Measurements from ENCODE around the gene AWAT1.
A peak's percentile ranks its signal among the peaks of the same experiment; 100 is the strongest.
"Not testable (repeated sequence)": the region's sequence is repeated elsewhere in the genome, so short reads cannot be mapped to it uniquely, and the experiment has no call there.

The AWAT1 gene

DNA sequence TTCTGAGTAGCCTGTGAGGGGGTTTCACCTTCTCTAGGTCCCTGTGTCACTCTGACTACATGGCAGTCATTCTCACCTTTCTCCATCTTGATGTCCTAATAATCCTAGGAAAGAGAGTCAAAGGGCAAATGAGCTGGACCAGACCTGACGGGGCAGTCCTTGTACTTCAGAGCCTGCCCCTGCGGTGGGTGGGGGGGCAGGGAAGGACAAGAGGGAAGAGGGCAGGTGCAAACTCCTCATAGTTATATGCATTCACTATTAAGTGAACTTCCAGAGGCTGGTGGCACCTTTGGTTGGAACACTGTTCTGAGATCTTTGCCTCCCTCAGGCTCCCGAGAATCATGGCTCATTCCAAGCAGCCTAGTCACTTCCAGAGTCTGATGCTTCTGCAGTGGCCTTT is at the start of gene AWAT1:
TSS of gene AWAT1 (plus strand) at position 301 of the 400 bp plus-strand sequence. CDS start at position 342, 41 bp downstream.
- DNase-seq, result no peak

DNA sequence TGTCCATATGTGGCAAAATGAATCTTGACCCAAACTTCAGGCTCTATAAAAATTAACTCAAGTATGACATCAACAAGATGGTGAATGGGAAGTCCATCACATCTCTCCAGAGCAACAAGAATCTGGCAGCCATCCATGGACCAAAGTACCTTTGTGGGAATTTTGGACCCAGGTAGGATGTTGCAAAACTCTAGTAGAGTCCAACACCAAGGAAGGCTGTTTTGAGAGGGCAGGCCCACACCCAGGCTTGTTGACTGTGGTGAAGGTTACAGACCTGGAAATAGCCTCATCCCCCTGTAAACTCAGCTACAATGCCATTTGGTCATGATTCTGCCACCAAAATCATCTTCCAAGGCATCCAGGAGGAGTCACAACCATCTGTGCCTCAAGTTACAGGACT is 44.2 kb upstream of the AWAT1 start:
- no peak for DNase-seq

DNA sequence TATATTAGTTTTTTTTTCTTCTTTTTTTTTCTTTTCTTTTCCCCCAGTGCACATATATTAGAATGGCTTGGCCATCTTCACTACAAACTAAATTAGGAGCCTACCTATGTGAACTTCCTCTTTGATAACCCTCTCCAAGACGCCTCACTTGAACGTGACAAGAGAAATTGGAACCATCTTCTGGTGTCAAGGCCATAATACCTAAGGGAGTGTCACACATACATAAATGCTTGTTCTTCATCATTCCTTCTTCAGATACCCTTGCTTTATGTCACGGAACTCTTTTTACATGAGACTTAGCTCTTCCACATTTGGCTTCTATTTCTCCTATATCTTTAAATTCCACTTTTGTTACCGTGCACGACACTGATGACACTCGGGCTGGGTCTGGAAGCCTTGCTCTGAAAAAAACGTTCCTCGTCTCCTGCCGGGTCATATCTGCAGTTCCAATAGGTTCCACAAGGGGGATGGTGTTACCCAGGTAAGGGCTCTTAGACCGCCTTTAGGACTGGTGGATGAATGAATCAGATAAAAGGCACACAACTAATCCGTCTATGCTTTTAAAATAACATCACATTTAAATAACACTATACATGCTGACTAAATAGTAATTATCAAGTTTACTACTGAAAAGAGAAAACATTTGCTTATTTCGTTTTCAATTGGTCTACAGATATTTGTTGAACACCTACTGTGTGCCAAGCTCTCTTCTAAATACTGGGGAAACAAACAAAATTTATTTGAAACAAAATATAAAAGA is 37.3 kb upstream of the AWAT1 start:
- peak; percentile 9 for DNase-seq

DNA sequence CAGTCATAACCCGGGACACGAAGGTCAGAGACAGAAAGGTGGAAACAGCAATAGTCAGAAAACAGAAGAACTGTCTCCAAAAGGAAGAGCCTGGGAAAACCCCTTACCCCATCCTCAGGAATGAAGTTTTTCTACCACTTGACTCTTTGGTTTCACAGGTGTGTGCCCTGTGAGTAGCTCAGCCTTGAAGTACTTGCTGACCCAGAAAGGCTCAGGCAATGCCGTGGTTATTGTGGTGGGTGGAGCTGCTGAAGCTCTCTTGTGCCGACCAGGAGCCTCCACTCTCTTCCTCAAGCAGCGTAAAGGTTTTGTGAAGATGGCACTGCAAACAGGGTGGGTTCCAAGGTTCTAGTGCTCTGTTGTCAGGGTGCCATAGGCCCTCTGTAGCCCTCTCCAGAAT is 32.7 kb upstream of the AWAT1 start:
- DNase-seq, result no peak

DNA sequence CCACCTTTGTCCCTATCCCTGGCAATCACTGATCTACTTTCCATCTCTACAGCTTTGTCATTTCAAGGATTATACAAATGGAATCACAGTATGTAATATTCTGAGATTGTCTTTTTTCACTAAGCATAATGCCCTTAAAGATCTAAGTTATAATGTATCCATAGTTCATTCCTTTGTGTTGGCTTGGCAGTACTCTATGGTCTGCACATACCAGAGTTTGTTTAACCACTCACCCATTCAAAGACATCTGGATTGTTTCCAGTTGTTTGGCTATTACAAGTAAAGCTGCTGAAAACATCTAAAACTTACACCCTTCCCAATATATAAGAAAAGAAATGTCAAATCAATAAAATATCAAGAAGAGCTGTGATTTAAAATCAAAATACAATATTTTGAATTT is 26.0 kb upstream of the AWAT1 start:
- DNase-seq, result no peak

DNA sequence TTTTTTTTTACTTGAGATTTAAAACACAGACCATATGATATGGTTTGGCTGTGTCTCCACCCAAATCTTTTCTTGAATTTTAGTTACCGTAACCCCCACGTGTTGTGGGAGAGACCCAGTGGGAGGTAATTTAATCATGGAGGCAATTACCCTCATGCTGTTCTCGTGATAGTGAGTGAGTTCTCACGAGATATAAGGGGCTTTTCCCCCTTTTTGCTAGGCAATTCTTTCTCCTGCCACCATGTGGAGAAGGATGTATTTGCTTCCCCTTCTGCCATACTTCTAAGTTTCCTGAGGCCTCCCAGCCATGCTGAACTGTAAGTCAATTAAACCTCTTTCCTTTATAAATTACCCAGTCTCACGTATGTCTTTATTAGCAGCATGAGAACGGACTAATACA is 24.9 kb upstream of the AWAT1 start:
- DNase-seq, result not testable (repeated sequence)

DNA sequence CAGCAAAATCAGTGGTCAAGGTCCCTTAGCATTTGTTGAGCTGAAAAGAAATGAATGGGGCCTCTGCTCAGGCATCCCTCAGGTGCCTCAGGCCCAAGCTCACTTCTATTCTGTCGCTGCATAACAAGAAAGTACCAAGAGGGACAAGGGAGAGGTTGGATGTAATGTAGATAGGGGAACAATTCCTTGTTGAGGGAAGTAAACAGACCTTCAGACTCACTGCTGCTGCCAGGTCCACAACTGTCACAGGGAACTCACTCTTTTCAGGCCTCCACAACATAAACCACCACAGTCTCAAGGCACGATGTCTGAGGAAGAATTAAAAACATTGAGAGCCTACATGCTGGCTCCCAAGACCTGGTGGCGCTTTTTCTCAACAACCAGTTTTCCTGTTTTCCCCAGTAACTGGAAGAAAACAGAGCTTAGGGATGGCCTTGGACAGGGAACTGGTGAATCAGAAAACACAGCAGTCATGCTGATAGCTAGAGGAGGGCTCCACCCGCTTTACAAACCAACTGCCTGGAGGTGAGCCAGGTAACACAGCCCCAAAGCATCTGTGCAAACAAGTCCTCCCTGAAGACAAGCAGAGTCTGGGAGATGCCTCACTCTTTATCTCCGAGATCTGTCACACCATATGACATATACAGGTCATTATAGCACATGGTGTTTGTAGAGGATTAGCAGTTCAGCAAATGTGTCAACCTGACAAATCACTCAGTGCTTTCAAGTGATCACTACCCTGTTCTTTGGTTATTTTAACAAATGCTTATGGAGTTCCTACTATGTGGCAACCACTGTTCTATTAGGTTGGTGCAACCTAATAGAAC is 14.3 kb upstream of the AWAT1 start:
- DNase-seq, result no peak

DNA sequence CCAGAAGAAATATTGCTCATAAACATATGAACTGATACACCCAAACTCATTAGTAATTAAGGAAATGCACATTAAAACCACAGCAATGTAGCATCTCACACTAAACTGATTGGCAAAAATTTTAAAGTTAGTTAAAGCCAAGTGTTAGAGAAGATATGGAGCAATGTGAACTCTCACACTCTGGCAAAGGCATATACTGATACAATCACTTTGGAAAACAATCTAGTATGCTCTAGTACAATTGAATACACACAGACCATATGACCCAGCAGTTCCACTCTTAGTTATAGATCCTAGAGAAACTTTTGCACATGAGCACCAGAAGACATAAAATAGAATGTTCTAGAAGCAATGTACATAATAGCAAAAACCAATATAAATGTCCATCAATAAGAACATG is 8.4 kb upstream of the AWAT1 start:
- no peak for DNase-seq

DNA sequence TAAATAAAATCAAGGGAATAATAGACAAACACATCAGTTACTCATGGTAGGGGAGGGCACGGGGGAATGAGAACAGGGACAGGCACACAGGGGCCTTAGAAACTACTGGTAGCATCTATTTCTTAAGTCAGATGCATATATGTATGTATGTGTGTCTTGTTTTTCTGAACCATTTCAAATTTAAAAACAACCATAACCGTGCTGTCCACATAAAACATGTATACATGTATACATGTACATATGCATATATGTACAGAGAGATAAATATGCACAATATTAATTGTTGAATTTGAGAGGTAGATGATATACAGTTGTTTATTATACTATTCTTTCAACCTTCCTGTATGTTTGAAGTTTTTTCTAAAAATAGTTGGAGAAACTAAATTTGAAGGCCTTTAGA is 7.8 kb upstream of the AWAT1 start:
- no peak for DNase-seq

DNA sequence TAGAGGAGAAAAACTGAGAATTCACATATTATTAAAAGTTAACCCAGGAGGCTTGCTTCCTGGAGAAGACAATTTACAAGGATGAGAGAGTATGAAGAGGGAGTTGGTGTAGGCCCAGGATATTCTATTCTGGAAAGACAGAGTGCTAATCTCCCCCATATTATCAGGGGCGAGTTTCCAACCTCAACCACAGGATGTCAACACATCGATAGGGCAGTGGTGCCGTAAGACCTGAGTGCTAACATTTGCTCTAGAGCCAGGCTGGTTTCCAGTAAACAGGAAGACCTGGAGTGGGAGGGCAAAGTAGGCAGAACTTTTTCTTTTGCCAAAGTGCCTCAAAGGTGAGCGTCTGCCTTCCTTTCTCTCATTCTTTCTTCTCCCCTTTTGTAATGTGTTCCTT is 2.8 kb upstream of the AWAT1 start:
- no peak for DNase-seq

DNA sequence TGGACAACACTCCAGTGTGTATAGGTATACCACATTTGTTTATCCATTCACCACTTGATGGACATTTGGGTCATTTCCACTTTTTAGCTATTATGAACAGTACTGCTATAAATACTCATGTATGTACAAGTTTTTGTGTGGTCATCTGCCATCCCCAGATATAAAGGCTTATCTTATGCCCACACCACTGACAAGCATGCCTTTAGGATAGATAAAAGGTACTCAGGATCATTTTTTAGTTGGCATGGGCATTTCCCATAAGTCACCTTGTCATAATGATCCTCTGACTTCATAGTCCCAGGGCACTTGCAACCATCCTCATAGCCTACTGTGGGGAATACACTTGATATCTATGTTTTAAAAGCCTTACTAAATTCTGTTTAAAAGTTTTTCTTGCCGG is 6.3 kb downstream of the AWAT1 start:
- no peak for DNase-seq

DNA sequence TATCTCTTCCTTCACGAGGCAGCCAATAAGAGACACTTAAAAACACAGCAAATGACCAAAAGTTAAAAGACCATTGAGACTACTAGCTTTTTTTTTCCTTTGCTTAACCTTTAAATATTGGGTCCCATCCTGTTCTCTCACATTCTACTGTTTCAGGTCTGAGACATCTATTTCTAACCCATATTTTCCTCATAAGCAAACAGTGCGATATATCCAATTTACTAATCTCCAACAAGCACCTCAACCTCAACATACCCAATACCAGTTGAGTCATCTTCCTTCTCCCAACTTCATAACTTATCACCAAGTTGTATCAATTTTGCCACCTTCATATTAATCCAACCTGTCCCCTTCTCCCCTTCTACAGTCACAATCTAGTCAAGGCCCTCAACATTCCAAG is 7.0 kb downstream of the AWAT1 start:
- no peak for DNase-seq

DNA sequence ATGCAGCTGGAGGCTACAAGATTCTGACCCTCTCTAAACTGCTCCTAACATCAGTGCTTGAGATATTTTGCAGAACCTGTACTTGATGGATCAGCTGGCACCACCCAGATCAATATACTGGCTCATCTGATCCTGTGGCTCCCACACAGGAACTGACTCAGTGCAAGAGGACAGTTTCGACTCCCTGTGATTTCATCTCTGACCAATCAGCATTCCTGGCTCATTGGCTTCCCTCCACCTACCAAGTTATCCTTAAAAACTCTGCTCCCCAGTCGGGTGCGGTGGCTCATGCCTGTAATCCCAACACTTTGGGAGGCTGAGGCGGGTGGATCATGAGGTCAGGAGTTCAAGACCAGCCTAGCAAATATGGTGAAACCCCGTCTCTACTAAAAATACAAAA is 9.1 kb downstream of the AWAT1 start:
- not testable (repeated sequence) for DNase-seq

DNA sequence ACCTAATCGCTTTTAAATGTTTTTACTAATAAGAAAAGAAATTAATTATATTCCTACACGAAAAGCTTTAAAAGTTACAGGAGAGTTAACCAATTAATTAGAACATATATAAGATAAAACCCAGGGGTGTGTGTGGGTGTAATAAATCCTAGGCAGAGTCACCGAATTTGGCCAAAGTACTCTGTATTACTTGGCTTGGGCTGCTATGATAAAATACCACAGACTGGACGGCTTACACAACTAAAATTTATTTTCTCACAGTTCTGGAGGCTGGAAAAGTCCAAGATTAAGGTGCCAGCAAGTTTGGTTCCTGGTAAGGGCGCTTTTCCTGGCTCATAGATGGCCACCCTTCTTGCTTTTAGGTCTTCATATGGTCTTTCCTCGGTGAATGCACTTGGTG is 10.4 kb downstream of the AWAT1 start:
- no peak for DNase-seq

DNA sequence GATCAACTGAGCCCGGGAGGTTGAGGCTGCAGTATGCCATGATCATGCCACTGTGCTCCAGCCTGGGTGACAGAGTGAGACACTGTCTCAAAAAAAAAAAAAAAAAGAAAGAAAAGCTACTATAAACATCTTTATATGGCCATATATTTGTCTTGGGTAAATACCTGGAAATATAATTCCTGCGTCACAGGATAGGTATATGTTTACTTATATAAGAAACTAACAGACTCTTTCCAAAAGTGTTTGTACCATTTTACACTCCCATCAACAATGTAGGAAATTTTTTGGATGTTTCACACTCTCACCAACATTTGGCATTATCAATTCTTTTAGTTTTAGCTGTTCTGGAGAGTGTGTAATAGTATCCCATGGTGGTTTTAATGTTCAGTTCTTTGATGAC is 12.8 kb downstream of the AWAT1 start:
- DNase-seq, result no peak

DNA sequence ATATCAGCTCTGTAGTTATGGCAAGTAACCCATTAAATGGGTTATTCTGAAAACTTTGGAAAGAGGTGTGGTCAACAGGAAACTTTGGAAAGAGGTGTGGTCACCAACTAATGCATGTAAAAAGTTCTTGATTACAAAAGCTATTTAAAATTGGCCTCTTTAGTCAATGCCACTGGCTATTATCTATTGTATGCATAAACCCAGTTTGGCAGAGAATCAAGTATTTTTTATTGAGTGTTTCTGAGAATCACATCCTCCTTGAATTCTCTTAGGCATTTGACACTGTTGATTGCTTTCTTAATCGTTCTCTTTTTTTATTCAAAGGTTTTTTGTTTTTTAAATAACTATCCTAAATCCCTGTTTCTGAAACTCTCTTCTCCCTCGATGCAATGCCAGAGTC is 18.0 kb downstream of the AWAT1 start:
- no peak for DNase-seq

DNA sequence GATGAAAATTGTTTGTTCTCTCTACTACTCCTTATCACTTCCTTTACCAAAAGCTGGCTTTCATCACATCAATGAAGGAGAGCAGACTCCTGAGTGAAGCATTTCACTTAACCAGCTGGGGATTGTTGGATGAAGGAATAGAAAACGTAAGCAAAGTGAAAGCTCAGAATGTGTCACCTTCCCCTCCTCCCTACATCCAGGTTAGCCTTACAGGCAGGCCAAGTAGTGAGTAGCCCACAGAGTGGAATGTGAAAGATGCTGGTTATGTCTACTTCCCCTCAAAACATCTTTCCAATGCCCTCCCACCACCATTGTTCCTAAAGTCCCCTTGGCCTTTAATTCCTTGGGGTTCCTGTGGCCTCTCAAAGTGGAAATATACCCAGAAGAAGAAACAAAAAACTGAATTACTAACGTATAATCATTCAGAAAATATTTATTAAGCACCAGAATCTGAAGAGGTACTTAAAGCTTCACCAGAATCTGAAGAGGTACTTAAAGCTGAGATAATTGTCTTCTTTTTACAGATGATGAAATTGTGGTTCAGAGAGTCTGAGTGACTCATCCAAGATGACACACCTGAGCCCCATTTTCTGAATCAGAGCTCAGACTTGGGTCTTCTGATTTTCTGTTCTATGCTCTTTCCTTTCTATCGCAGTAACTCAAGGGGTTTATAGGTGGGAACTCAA is 19.1 kb downstream of the AWAT1 start:
- DNase-seq, result no peak

DNA sequence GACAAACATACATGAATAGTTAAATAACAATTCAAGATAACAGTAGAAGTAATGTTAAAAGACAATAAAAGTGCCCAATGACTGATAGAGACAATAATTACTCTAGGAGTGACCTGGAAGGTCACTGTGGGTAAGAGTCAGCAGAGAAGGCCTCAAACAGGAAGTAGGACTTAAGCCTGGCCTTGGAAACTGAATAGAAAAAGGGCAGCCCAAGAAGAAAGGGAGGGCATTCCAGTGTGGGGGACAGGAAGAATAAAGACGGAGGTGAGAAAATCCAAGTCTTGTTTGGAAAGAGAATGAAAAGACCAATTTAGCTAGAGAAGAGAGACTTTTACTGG is 19.6 kb downstream of the AWAT1 start:
- no peak for DNase-seq

DNA sequence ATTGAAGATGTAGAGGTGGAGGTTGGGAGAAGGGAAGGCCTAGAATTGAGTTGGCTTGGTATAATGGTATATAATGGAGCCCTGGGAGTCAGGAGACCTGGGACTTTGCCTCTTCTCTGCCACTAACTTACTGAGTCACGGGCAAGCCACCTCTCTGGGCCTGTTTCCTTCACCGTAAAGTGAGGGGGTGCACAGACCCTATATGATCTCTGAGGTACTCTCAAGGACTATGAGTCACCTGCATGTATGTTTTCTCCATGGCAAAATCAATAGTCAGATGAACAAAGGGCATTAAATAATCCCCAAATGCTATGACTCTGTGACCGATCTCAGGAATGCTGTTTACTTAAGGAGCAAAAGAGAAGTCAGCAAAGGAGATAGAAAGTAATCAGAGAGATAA is 20.5 kb downstream of the AWAT1 start:
- no peak for DNase-seq

DNA sequence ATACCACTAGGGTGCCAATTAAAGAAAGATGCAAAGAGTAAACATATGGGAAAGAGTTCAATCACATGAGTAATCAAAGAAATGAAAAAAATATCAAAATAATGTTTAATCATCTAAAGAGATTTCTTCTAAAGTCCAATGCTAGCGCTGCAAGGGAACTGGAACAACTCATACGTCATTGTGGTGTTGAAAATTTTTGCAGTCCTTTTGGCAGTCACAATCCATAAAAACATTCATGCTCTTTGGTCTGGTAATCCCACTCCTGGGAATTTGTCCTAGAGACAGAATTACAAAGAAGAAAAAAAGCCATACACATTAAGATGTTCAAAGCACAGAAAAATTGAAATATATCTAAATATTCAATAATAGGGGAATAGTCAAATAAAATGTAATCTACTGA is 21.0 kb downstream of the AWAT1 start:
- no peak for DNase-seq

DNA sequence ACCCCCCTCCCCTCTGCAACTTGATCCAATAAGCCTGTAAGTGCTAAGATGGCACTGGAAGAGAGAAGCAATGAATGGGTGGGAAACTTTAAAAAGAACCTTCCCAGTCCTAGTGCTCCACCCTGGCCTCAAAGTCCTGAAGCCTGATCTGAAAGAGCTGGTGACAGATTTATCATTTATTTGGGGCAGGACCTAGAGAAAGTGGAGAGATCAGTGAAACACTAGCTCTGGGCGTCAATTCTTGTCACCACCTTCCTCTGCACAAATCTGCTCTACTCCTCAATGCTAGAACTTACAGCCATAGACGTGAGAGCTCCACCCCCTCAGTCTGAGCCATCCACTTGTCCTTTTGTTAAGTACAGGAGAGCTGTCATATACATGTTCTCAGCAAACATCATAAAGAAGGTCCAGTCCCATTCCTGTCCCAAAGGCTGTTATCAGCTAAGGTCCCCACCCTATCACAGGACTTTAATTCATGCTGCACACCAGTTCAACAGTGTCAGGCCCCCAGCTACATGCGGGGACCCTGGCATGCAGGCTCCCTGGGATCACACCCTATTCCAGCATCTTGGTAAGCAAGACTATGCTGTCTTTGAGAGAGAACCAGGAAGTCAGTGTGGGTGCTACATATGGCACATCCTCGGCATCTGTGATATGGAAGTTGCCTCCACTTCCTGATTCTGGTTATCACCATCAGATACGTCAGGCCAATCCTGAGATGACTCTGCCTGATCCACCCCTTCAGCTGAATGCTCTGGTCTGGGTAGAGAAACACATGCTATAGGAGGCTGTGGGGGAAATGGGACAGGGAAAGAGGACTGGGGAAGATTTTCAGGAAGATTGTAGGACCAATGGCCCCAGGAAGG is 23.2 kb downstream of the AWAT1 start:
- no peak for DNase-seq

DNA sequence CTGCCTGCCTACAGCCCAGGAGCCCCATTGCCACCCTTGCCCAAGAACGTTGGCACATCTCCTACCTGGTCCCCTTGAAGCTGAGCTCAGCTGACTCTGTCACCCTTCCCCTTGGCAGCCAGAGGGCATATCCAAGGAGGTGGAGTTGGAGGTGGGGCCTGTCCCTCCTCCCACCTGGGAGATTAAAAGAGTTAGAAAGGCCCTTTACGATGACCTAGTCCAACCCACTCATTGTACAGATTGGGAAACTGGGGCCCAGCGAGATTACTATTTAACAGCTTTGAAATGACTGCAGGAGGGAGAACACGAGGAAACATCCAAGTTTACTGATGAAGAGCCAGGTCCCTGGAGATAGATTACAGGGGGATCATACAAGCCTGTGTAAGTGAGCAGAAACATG is 25.6 kb downstream of the AWAT1 start, which contains the start of gene P2RY4:
TSS of gene P2RY4 (minus strand) at position 101 of the 400 bp plus-strand sequence. CDS start 580 bp downstream, outside the sequence.
- no peak for DNase-seq
